ENCODE data around the gene EIF4EBP2.

GRCh38 chr10:70367195-70367796, 36.6 kb upstream of the EIF4EBP2 start:
- no peak for TF ChIP-seq RFX5 (IDR thresholded peaks at IDR 0.05; ENCODE audit: low read length)
- TF ChIP-seq CHD2 (IDR thresholded peaks at IDR 0.05; ENCODE audit: low read length, partially characterized antibody), result no peak
- TF ChIP-seq CTCF (IDR thresholded peaks at IDR 0.05), result no peak
- TF ChIP-seq PBX3 (IDR thresholded peaks at IDR 0.05), result 0 out of 2 replicates have a peak, but pooled peaks have one; percentile 8
- no peak for TF ChIP-seq MAX (IDR thresholded peaks at IDR 0.05; ENCODE audit: low read depth)
- TF ChIP-seq GATA2 (CRISPR knock-in tag; IDR thresholded peaks at IDR 0.05), result no peak
- no peak for TF ChIP-seq POLR2AphosphoS5 (IDR thresholded peaks at IDR 0.05; ENCODE audit: low read depth, low read length)
- TF ChIP-seq SMC3 (IDR thresholded peaks at IDR 0.05; ENCODE audit: low read depth, low read length), result no peak
- TF ChIP-seq EP300 (IDR thresholded peaks at IDR 0.05; ENCODE audit: borderline replicate concordance in 1 of 2, low read depth in 1 of 2, low read length in 1 of 2), result no peak
- no peak for TF ChIP-seq GABPA (IDR thresholded peaks at IDR 0.05; ENCODE audit: low read depth)
- TF ChIP-seq EZH2phosphoT487 (IDR thresholded peaks at IDR 0.05; ENCODE audit: borderline replicate concordance, low read depth), result no peak
